Dedifferentiated amniotic fluid mesenchymal stem cell (primary cell): Measurements from ENCODE around the gene ING5.

Experiments
- DNase-seq: peaks from one replicate; pipeline ENCODE4 v3.0.0-alpha.2; 2016; ENCODE audit errors: extremely low spot score

Gene ING5

GRCh38 chr2:241760301-241760771 lies 58.5 kb downstream of the ING5 start:
- no peak for DNase-seq

GRCh38 chr2:241762321-241762932 lies 60.6 kb downstream of the ING5 start:
- DNase-seq, result no peak

- no peak for DNase-seq
These were observed 61.1 kb downstream of the ING5 start for GRCh38 chr2:241762933-241763369.

GRCh38 chr2:241763551-241764274 lies 61.9 kb downstream of the ING5 start:
- no peak for DNase-seq

GRCh38 chr2:241764275-241765241 lies 62.7 kb downstream of the ING5 start:
- no peak for DNase-seq

GRCh38 chr2:241767464-241768250 lies 65.8 kb downstream of the ING5 start:
- no peak for DNase-seq

GRCh38 chr2:241768251-241768711 lies 66.4 kb downstream of the ING5 start:
- no peak for DNase-seq

GRCh38 chr2:241768850-241769249 lies 67.0 kb downstream of the ING5 start:
- no peak for DNase-seq

- DNase-seq, result no peak
These were observed 68.0 kb downstream of the ING5 start for GRCh38 chr2:241769819-241770184.

- DNase-seq, result no peak
These were observed 68.5 kb downstream of the ING5 start for GRCh38 chr2:241770185-241770935.

- DNase-seq, result no peak
These were observed 69.1 kb downstream of the ING5 start for GRCh38 chr2:241770936-241771285.

- no peak for DNase-seq
These were observed 69.6 kb downstream of the ING5 start for GRCh38 chr2:241771286-241772062.

- no peak for DNase-seq
These were observed 70.2 kb downstream of the ING5 start for GRCh38 chr2:241772063-241772499.

- no peak for DNase-seq
These were observed 71.9 kb downstream of the ING5 start for GRCh38 chr2:241773511-241774418.

- no peak for DNase-seq
These were observed 72.8 kb downstream of the ING5 start for GRCh38 chr2:241774419-241775222.

- no peak for DNase-seq
These were observed 73.7 kb downstream of the ING5 start for GRCh38 chr2:241775223-241776177.
